RKO (cell line): ENCODE data around the gene BHLHE40.
"Not testable (repeated sequence)": the region's sequence is repeated elsewhere in the genome, so short reads cannot be mapped to it uniquely, and the experiment has no call there.

Experiments used
- DNase-seq: peaks from one replicate; pipeline ENCODE4 v3.0.0-alpha.2; 2016; ENCODE audit warnings: low spot score

Gene BHLHE40

DNA sequence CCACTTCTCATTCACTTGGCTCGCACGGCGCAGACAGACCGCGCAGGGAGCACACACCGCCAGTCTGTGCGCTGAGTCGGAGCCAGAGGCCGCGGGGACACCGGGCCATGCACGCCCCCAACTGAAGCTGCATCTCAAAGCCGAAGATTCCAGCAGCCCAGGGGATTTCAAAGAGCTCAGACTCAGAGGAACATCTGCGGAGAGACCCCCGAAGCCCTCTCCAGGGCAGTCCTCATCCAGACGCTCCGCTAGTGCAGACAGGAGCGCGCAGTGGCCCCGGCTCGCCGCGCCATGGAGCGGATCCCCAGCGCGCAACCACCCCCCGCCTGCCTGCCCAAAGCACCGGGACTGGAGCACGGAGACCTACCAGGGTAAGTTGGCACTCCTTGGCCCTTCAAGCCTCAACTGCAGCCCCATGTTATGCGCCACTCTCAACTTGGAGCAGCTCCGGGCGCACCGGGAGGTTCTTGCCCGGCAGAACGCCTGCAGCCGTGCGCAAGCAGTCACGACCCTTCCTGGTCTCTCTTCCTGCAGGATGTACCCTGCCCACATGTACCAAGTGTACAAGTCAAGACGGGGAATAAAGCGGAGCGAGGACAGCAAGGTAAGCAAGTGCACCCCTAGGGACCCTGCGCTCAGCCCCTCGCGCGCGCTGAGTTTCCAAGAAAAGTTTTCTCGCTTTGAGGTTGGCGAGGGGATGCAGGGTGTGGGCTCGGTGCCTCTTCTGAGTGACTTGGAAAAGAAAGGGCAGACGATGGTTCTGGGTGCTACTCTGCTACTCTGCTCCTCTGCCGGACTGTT, at the start of gene BHLHE40:
Gene BHLHE40 (plus strand): TSS at position 10 of the 801 bp plus-strand sequence. CDS start 282 bp downstream, at position 292.
- peak; percentile 49 for DNase-seq

DNA sequence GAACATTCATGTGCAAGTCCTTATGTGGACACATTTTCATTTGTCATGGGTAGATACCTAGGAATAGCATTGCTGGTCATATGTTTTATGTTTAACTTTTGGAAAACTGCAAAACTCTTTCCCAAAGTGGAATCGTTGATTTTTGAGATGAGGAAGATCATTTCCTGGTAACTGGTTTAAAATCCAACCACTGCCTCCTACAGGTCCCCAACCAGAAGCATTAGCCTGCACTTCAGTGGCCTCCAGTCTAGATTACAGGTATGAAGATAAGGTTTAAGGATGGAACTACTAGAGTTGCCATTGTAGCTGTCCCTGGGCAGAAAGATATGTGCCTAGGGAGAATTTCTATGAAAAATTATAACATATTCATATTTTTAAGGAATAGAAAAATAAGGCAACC, 48.7 kb upstream of the BHLHE40 start:
- DNase-seq: no peak

DNA sequence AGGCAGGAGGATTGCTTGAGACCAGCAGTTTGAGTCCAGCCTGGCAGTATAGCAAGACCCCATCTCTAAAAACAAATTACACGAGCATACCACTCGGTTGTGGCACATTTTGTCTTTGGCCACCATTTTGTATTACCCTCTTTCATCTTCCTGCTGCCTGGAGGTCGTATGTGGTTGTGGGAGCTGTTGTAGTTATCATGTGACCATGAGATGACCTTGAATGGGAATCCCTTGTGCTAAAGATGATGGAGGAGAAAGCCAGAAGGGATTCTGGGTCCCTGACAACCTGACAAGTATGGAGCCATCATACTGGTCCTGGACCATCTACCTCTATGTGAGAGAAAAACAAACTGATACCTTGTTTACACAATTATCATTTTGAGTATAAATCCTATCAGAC, 45.2 kb upstream of the BHLHE40 start:
- DNase-seq: no peak

DNA sequence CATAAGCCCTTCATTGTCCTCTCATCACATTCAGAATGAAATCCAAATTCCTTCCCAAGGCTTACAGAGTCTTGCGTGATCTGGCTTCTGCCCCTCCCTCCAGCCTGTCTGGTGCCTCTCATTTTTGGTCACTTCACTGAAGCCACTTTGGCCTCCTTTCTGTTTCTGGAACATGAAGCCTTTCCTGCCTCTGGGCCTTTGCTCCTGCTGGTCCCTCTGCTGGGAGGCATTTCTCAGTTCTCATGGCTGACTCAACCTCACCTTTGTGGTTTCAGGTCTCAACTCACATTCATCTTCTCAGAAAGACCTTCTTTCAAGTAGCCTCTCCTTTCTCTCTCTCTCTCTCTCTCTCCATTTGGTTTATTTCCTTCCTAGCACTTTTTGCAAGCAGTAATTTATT, 43.9 kb upstream of the BHLHE40 start:
- DNase-seq: no peak

DNA sequence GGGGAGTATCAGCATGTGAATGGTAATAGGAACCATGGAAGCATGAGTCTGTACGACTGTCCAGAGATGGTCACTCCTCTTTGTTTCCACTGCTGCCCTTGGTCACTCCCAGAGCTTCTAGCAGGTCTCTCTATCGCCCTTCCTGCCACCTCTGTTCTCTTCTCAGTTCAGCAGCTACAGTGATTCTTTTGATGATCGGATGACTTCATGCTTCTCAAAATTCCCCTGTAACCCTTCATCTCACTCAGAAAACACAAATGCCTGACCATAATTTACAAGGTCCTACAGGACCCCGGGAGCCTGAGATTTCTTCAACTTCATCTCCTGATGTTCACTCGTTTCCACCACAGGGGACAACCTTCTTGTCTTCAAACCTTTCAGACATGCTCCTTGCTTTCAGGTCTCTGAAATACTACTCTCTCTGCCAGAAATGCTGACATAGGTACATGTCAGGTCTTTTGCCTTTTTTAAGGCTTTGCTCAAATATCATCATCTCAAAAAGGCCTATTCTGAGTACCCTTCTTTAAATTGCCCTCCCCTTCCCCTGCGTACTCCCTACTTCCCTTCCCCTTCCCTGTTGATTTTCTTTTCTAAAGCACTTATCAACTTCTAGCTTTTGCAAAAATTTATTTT, 42.1 kb upstream of the BHLHE40 start:
- DNase-seq: no peak

DNA sequence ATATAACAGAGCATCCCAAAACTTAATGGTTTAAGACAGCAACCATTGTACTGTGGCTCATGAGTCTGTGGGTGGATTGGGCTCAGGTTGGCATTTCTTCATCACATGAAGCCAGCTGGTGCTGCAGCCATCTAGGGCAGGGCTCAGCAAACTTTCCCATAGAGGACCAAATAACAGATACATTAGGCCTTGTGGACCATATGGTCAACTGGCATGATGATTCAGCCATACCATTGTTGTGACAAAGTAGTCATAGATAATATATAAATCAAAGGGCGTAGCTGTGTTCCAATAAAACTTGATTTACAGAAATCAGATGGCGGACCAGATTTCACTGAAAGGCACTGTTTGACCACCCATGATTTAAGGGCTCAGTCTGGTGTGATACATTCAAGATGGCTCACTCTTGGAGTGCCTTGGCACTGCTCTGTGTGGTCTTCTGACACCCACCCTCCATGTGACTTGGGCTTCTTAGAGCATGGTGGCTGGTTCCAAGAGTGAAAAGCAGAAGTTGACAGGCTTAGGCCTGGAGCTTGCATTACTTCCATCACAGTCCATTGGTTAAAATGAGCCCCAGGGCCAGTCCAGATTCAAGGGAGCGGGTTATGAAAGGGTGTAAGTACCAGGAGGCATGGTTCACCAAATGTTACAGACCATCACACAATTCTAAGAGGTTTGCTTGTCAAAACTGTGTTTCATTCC, 40.8 kb upstream of the BHLHE40 start:
- DNase-seq: no peak

DNA sequence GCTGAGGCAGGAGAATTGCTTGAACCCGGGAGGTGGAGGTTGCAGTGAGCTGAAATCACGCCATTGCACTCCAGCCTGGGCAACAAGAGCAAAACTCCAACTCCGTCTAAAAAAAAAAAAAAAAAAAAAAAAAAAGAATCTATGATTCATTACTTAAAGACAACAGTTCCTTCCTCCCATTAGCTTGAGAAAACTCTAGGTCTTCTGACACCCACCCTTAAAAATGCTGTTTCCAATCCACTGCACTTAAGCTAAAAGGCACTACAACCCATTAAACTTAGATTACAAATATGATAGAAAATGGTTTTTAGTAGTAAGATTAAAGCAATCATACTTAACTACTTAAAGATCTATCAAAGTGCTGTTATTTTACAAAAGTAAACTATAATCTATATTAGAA, 40.0 kb upstream of the BHLHE40 start:
- no peak for DNase-seq

DNA sequence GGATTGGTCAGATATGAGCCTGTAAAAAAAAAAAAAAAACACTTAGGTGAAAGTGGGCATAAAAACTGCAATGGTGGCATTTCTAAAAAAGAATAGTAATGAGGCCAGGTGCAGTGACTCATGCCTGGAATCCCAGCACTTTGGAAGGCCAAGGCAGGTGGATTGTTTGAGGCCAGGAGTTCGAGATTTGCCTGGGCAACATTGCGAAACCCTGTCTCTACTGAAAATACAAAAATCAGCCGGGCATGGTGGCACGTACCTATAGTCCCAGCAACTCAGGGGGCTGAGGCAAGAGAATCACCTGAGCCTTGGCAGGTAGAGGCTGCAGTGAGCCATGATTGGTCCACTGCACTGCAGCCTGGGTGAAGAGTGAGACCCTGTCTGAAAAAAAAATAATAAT, 38.3 kb upstream of the BHLHE40 start:
- no peak for DNase-seq

DNA sequence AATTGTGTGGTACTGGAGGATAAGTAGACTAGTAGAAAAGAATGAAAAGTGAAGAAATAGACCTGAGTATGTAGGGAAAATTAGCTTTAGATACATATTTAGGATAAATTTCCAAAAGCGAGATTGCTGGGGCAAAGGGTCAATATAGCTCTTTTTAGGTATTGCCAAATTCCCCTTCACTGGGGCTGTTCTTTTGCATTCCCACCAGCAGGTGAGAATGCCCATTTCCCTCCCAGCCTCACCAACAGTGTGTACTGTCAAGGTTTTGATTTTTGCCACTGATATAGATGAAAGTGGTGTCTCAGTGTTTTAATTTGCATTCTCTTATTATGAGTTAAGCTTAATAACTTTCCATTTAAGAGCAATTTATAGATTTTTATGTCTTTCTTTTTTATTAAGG, 35.7 kb upstream of the BHLHE40 start:
- DNase-seq: peak; percentile 16

DNA sequence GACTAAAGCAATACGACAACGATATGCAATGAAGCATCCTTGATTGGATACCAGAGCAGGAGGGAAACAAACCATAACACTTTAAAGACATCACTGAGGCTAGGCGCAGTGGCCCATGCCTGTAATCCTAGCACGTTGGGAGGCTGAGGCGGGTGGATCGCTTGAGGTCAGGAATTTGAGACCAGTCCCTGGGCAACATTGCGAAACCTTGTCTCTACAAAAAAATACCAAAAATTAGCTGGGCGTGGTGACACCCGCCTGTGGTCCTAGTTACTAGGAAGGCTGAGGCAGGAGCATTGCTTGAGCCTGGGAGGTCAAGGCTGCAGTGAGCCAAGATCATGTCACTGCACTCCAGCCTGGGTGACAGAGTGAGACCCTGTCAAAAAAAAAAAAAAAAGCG, 33.9 kb upstream of the BHLHE40 start:
- no peak for DNase-seq

DNA sequence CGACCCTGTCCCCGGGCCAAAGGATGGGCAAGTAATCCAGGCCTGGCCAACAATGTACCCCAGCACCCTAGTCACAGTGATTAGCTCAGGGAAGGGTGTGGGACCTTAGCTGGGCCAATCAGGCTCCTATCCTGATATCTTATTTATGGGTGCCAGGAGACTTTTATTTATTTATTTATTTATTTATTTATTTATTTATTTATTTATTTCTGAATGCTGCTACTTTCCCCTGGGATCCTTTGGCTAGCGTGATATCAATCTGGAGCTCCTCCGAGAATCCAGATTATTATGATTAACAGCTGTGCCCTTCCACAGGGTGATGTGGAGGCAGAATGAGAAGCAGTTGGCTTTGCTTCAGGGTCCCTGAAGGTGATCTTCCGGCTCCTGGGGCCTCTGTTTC, 32.2 kb upstream of the BHLHE40 start:
- no peak for DNase-seq

DNA sequence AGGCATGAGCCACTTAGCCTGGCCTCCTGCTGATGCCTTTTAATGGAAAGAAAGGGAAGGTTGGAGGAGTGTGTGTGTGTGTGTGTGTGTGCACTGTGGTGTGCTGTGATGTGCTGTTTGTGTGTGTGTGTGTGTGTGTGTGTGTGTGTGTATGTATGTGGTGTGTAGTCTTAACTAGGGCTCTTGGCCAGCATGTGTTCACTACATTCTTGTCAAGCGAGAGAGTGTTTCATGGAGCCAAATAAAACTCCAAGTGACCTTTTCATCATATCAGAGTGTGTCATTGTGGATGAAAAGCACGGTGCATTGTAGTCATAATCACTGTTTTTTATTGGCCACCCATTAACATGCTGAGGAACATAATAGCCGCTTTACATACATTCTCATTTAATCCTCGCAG, 30.8 kb upstream of the BHLHE40 start:
- DNase-seq: no peak

DNA sequence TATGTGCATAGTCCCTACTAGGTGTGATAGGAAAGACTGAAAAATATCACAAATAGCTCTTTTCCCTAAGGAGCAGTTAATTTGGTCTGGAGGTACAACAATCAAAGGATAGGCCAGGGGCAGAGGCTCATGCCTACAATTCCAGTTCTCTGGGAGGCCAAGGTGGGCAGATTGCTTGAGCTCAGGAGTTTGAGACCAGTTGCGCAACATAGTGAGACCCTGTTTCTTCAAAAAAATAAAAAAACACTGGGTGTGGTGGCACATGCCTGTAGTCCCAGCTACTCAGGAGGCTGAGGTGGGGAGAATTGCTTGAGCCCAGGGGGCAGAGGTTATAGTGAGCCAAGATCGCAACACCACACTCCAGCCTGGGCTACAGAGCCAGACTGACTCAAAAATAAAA, 30.2 kb upstream of the BHLHE40 start:
- no peak for DNase-seq

DNA sequence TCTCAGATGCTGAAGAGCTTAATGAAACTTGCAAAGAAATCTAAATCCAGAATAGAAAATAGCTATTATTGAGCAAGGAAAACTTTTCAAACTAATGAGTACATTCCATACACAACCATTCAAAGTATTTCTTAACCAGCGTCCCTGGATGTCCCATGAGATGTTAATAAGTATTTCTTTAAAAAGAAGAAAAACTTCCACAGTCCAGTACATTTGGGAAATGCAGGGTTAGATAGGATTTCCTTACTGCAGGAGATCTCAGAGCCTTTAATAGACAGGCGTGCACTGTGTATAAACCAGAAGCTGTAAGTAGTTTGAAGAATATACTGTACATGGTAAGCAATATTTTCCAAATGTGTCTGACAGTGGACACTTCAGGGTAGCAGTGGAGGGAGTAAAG, 29.6 kb upstream of the BHLHE40 start:
- DNase-seq: no peak

DNA sequence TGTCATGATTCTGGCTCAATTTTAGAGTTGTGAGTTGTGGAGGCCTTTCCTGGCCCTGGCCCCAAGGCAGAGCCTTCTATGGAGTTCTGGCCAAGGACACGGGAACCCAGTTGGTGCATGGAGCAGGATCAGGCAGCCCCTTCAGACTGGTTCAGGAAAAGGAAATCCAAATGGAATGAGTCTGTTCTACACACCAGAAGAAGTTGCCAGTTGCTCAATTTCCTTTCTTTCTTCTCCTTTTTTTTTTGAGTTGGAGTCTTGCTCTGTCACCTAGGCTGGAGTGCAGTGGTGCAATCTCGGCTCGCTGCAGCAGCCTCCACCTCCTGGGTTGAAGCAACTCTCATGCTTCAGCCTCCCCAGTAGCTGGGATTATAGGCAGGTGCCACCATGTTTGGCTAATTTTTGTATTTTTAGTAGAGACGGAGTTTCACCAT, 28.9 kb upstream of the BHLHE40 start:
- no peak for DNase-seq

DNA sequence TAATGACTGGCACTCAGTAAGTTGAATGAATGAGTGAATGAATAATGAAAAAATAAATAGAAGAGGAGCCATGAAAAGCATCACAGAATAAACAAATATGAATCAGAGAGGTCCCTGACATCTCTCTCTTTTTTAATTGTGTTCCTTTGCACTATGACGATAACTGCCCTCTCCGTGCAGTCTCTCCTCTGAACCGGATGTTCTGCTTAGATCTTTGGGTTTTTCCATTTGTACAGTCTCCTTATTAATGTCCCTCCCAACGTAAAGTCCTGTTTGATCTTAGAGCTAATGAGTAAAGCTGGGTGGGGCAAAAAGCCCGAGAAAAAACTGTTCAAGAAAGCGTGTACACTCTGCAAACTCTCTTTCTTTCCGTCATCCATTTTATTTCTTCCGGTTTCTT, 28.3 kb upstream of the BHLHE40 start:
- no peak for DNase-seq

DNA sequence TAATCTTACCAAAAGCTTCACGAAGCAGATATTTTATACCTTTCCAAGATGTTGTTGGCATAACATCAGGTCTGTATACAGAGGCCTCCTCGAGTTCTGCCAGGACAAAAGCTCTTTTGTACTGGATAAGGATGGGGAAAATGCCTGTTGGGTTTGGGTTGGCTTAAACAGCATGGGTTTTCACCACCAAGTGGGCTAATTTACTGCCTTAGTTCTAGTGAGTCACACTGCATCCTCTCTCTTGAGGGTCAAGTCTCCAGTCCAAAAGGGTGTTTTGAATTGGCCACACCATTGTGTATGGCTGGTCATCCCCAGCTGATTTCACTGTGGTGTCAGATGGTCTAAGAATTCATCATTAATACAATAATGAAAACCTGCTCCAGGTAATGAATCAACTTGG, 26.1 kb upstream of the BHLHE40 start:
- no peak for DNase-seq

DNA sequence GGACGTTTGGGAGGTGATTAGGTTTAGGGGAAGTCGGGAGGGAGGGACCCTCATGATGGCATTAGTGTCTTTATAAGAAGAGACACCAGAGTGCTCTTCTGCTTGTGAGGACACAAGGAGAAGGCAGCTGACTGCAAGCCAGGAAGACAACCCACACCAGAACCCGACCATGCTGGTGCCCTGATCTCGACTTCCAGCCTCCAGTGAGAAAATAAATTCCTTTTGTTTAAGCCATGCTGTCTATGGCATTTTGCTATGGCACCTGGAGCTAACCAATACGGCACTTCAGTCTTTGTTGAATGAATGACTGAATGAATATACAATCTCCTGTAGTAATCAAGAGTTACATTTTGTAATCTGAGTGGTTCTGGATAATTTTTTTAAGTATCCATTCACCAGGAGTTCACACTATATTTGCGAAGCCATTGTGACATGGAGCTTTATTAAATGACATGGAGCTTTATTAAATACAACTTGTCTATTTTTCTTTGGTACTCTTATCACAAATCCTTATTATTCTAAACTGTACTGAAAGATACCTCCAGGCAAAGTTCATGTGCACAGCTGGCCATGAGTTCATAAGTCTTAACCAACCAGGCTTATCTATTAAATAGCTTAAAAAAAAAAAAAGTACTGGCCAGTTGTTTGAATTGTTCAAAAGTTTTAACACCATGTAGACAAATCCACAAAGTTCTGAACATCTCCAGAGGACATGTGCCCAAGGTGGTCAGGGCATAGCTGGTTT, 24.8 kb upstream of the BHLHE40 start:
- DNase-seq: no peak

DNA sequence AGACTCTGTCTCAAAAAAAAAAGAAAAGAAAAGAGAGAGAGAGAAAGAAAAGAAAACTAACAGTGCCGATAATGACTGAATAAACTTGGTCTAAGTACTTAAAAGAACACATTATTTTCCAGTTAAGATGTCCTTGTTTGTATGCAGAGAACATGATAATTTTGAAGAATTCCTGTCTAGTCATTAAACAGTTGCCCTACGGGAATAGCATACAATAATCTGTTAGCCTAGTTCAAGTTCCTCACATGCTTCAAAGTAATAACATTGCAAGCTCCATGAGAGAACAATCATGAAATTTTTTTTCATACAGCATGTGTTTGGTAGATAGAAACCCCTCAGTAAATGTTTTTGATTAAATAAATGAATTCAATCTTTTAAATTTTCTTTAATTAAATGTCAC, 23.1 kb upstream of the BHLHE40 start:
- no peak for DNase-seq

DNA sequence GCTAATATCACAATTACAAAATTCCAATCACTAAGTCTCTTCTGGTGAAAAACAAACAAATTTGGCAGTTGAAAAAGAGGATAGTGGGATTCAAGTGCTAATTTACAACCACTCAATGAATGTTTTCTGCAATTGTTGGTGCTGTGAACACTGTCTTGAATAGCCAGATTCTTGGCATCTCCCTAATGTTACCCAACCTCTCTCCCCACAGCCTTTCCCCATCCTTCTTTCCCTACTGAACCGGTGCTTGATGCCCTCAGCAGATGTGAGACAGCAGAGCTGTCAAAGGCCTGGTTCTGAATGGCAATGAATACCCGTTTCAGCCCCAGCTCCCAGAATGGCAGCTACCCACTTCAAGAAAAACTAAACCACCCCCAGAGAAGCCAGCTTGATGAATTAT, 22.5 kb upstream of the BHLHE40 start:
- DNase-seq: no peak

DNA sequence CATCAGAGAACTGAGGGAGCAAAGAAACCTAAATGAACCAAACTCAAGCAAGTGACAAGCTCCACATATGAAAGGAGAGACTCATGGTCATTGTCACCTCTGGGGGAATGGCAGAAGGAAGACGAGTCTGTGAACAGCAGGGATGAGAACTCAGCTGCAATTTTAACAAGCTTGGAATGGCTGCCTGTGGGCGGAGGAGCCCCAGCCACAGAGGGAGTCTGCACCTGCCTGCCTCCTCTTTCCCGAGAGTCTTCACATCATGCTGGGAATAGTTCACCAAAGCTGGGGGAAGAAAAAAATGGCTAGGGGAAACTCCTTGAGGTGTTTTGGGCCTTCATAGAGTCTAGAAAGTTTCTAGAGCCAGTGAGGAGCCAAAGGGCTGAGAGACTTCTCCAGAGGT, 21.3 kb upstream of the BHLHE40 start:
- no peak for DNase-seq

DNA sequence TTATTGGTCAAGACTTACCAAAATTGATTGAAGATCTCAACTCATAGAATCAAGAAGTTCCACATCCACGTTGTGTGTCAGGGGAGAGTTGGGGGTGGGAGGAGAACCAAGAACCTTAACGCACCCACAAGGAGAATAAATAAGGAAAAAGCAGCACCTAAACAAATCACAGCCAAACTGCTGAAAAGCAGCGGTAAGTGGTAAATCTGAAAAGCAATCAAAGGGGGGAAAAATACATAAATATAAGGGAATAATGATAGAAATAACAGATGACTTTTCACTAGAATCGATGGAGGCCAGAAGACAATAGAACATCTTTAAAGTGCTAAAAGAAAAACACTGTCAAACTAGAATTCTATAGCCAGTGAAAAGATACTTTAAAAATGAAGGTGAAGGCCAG, 20.1 kb upstream of the BHLHE40 start:
- DNase-seq: no peak

DNA sequence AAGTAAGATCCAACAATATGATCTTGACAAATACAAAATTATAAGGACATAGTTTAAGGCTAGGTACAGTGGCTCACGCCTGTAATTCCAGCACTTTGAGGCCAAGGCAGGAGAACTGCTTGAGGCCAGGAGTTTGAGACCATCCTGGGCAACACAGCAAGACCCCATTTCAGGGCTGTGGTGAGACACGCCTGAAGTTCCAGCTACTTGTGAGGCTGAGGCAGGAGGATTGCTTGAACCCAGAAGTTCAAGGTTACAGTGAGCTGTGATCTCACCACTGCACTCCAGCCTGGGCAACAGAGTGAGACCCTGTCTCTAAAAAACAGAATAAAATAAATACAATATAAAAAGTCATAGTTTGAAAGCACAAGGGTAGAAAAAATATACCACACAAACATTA, 17.4 kb upstream of the BHLHE40 start:
- not testable (repeated sequence) for DNase-seq
